Suprapubic skin (tissue), 4 donors: ENCODE measurements around the gene OR52E2. TPM values are rescaled to one million over a fixed set of nuclear protein-coding genes. Genes with fewer than 3 reads are reported as not detected.
"Not testable (repeated sequence)": the region's sequence is repeated elsewhere in the genome, so short reads cannot be mapped to it uniquely, and the experiment has no call there.

Experiments
- DNase-seq, 2 donors: peaks; one replicate each; pipeline ENCODE4 v3.0.0-alpha.2; 2019; ENCODE audit warnings: low spot score in 2 of 2
- H3K27ac ChIP-seq: fragments of 200-600 bp; sonication (generic); one replicate; pipeline ENCODE4 v1.5.1; 2019
- H3K27me3 ChIP-seq: fragments of 200-600 bp; sonication (generic); one replicate; pipeline ENCODE4 v1.5.1; 2019
- H3K36me3 ChIP-seq: fragments of 200-600 bp; sonication (generic); one replicate; pipeline ENCODE4 v1.5.1; 2019
- H3K4me1 ChIP-seq: fragments of 200-600 bp; sonication (generic); one replicate; pipeline ENCODE4 v1.5.1; 2019
- H3K4me3 ChIP-seq: fragments of 200-600 bp; sonication (generic); one replicate; pipeline ENCODE4 v1.5.1; 2019; ENCODE audit warnings: mild to moderate bottlenecking
- H3K9me3 ChIP-seq: fragments of 200-600 bp; sonication (generic); one replicate; pipeline ENCODE4 v1.5.1; 2019
- EP300 ChIP-seq: sonication (generic); formaldehyde crosslinking; IDR thresholded peaks from one replicate; pipeline ENCODE4 v1.6.1; 2017; ENCODE audit warnings: antibody characterized with exemption
- POLR2A ChIP-seq, 2 donors: fragments of 450-650 bp; IDR thresholded peaks; one replicate each; pipeline ENCODE4 v1.6.1; 2017; ENCODE audit warnings: antibody characterized with exemption in 2 of 2, mild to moderate bottlenecking in 2 of 2, moderate library complexity in 2 of 2
- POLR2AphosphoS5 ChIP-seq, 3 donors: sonication (generic); formaldehyde crosslinking; IDR thresholded peaks; one replicate each; pipeline ENCODE4 v1.6.1; 2017; ENCODE audit warnings: antibody characterized with exemption in 3 of 3
- WGBS: methylation state at CpG from one replicate; pipeline ENCODE4 v1.1.5; 2018; 5-methylcytosine and 5-hydroxymethylcytosine counted together
- total RNA-seq, 4 donors: library from RNA; depleted of rRNA; stranded (reverse); fragments of >200 nt; gene quantifications; one replicate each; pipeline ENCODE4 v1.1.0, GENCODE V29; 2016
- TF ChIP-seq, protein P1 (sequence below), 2 donors: fragments of 200-600 bp in 1 of 2; fragments of 450-650 bp in 1 of 2; sonication (generic) in 1 of 2; IDR thresholded peaks; one replicate each; pipeline ENCODE4 v1.5.1; 2016 to 2019; ENCODE audit warnings: antibody characterized with exemption in 2 of 2, mild to moderate bottlenecking in 1 of 2, moderate library complexity in 1 of 2

OR52E2 gene
- total RNA-seq, 4 donors from 2014 or later, result not detected

- TF ChIP-seq EP300 (no peak), POLR2A (IDR thresholded peaks at IDR 0.05) (no peak)
- 55% methylated on average over 3 of the region's 3 CpGs for WGBS
Observed at GRCh38 chr11:5071799-5072198, 12.4 kb upstream of the OR52E2 start.

GRCh38 chr11:5069272-5069671 lies 9.8 kb upstream of the OR52E2 start, which contains the start of gene OR52E1:
OR52E1 (plus strand) TSS chr11:5069572.
- no peaks in the 10 kb centered on the region for H3K27me3 ChIP-seq
- 63% methylated on average over 3 of the region's 3 CpGs for WGBS
- no peaks in the 10 kb centered on the region for H3K4me1 ChIP-seq

More at GRCh38 chr11:5071799-5072198, 12.4 kb upstream of the OR52E2 start:
- H3K27me3 ChIP-seq, result no peaks in the 10 kb centered on the region
- no peak overlapping the region for H3K4me3 ChIP-seq
- no peaks in the 10 kb centered on the region for H3K36me3 ChIP-seq
- no peak for DNase-seq
- no peaks in the 10 kb centered on the region for H3K9me3 ChIP-seq
- no peaks in the 10 kb centered on the region for H3K4me1 ChIP-seq
- H3K27ac ChIP-seq, result no peak overlapping the region

GRCh38 chr11:5065027-5065426 lies 5.6 kb upstream of the OR52E2 start:
- H3K4me3 ChIP-seq, result no peak overlapping the region
- 0% methylated on average over 1 of the region's 1 CpG for WGBS
- DNase-seq, result no peak
- no peaks in the 10 kb centered on the region for H3K9me3 ChIP-seq
- H3K27ac ChIP-seq, result no peak overlapping the region
- TF ChIP-seq POLR2AphosphoS5 (IDR thresholded peaks at IDR 0.05), result no peak
- TF ChIP-seq, protein P1, sequence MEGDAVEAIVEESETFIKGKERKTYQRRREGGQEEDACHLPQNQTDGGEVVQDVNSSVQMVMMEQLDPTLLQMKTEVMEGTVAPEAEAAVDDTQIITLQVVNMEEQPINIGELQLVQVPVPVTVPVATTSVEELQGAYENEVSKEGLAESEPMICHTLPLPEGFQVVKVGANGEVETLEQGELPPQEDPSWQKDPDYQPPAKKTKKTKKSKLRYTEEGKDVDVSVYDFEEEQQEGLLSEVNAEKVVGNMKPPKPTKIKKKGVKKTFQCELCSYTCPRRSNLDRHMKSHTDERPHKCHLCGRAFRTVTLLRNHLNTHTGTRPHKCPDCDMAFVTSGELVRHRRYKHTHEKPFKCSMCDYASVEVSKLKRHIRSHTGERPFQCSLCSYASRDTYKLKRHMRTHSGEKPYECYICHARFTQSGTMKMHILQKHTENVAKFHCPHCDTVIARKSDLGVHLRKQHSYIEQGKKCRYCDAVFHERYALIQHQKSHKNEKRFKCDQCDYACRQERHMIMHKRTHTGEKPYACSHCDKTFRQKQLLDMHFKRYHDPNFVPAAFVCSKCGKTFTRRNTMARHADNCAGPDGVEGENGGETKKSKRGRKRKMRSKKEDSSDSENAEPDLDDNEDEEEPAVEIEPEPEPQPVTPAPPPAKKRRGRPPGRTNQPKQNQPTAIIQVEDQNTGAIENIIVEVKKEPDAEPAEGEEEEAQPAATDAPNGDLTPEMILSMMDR (IDR thresholded peaks at IDR 0.05), result no peak
- TF ChIP-seq EP300, result no peak
- H3K36me3 ChIP-seq, result no peaks in the 10 kb centered on the region
- H3K4me1 ChIP-seq, result no peaks in the 10 kb centered on the region
- H3K27me3 ChIP-seq, result no peaks in the 10 kb centered on the region

More at GRCh38 chr11:5069272-5069671, 9.8 kb upstream of the OR52E2 start, which contains the start of gene OR52E1:
- TF ChIP-seq EP300 (no peak), POLR2A (IDR thresholded peaks at IDR 0.05) (no peak), POLR2AphosphoS5 (IDR thresholded peaks at IDR 0.05) (no peak)
- TF ChIP-seq, protein P1 (IDR thresholded peaks at IDR 0.05), result no peak
- Histone ChIP-seq H3K4me3 (no peak within 1 kb of the TSS), H3K27ac (no peak within 1 kb of the TSS), H3K9me3 (no peaks in the 10 kb centered on the region), H3K36me3 (no peaks in the 10 kb centered on the region)
- no peak for DNase-seq

DNA sequence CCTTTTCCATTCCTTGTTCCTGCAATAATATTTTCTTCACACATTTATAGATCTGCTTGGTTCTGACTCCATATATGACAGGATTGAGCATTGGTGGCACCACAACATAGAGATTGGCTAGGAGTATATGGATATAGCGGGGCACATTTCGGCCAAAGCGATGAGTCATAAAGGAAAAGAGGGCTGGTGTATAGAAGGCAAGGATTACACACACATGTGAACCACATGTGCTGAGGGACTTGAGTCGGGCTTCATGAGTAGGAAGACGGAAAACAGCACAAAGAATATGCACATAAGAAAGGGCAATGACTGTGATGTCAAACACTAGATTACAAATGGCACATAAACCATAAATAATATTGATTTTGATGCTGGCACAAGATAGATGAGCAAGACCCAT lies 748 bp downstream of the OR52E2 start:
- not testable (repeated sequence) for H3K27me3 ChIP-seq, DNase-seq, H3K9me3 ChIP-seq, H3K36me3 ChIP-seq, H3K4me1 ChIP-seq, H3K4me3 ChIP-seq, H3K27ac ChIP-seq
- 67% methylated on average over 5 of the region's 5 CpGs for whole genome bisulfite sequencing

GRCh38 chr11:5046754-5047330 lies 12.6 kb downstream of the OR52E2 start:
- H3K27ac ChIP-seq, result no peak overlapping the region
- no peaks in the 10 kb centered on the region for H3K4me1 ChIP-seq
- 84% methylated on average over 15 of the region's 15 CpGs for WGBS
- H3K36me3 ChIP-seq, result no peaks in the 10 kb centered on the region
- H3K4me3 ChIP-seq, result no peak overlapping the region
- H3K9me3 ChIP-seq, result no peaks in the 10 kb centered on the region
- no peak for DNase-seq
- H3K27me3 ChIP-seq, result no peaks in the 10 kb centered on the region
- TF ChIP-seq POLR2A (IDR thresholded peaks at IDR 0.05), result no peak
- TF ChIP-seq, protein P1 (IDR thresholded peaks at IDR 0.05), result no peak
- no peak for TF ChIP-seq EP300
- TF ChIP-seq POLR2AphosphoS5 (IDR thresholded peaks at IDR 0.05), result no peak

- Histone ChIP-seq H3K27me3 (no peaks in the 10 kb centered on the region), H3K4me1 (no peaks in the 10 kb centered on the region), H3K4me3 (no peak within 1 kb of the TSS), H3K36me3 (no peaks in the 10 kb centered on the region), H3K9me3 (no peaks in the 10 kb centered on the region), H3K27ac (no peak within 1 kb of the TSS)
- 42% methylated on average over 1 of the region's 1 CpG for WGBS
- DNase-seq, result no peak
- TF ChIP-seq EP300 (no peak), POLR2A (IDR thresholded peaks at IDR 0.05) (no peak), POLR2AphosphoS5 (IDR thresholded peaks at IDR 0.05) (no peak)
- TF ChIP-seq, protein P1 (IDR thresholded peaks at IDR 0.05), result no peak
Observed at GRCh38 chr11:5046226-5046625, 13.2 kb downstream of the OR52E2 start, which contains the start of gene OR52J3. OR52J3 (plus strand) TSS chr11:5046526; CDS start chr11:5046526, 0 bp downstream.
